GM18520 (cell line): ENCODE measurements around the gene TSC22D4.

Experiments used
- ATAC-seq: cut with Tn5 transposase; IDR thresholded peaks from one replicate; pipeline ENCODE4 v1.9.1; 2021; ENCODE audit not compliant: unreplicated experiment

Gene TSC22D4

GRCh38 chr7:100493476-100494264, 14.7 kb upstream of the TSC22D4 start:
- ATAC-seq: no peak

GRCh38 chr7:100492738-100493475, 13.9 kb upstream of the TSC22D4 start:
- no peak for ATAC-seq

GRCh38 chr7:100491192-100491578, 12.2 kb upstream of the TSC22D4 start:
- ATAC-seq: no peak

- ATAC-seq: no peak
Measured at GRCh38 chr7:100490483-100491191, 11.6 kb upstream of the TSC22D4 start.

GRCh38 chr7:100489824-100490223, 10.8 kb upstream of the TSC22D4 start:
- no peak for ATAC-seq

GRCh38 chr7:100489121-100489520, 10.1 kb upstream of the TSC22D4 start:
- ATAC-seq: no peak

GRCh38 chr7:100488333-100489095, 9.5 kb upstream of the TSC22D4 start:
- ATAC-seq: no peak

GRCh38 chr7:100486753-100487446, 7.9 kb upstream of the TSC22D4 start:
- no peak for ATAC-seq

GRCh38 chr7:100486111-100486636, 7.2 kb upstream of the TSC22D4 start:
- no peak for ATAC-seq

GRCh38 chr7:100485471-100485876, 6.5 kb upstream of the TSC22D4 start:
- no peak for ATAC-seq

- no peak for ATAC-seq
Measured at GRCh38 chr7:100484673-100485045, 5.6 kb upstream of the TSC22D4 start.

- ATAC-seq: no peak
Measured at GRCh38 chr7:100483722-100484672, 5.0 kb upstream of the TSC22D4 start, which contains the start of gene NYAP1. NYAP1 (plus strand) TSS chr7:100483927; CDS start chr7:100485312, 1,385 bp downstream.

- ATAC-seq: peak; percentile 47
Measured at GRCh38 chr7:100483090-100483721, 4.2 kb upstream of the TSC22D4 start.

- ATAC-seq: no peak
Measured at GRCh38 chr7:100482728-100483089, 3.7 kb upstream of the TSC22D4 start.

- ATAC-seq: no peak
Measured at GRCh38 chr7:100481466-100481865, 2.5 kb upstream of the TSC22D4 start.

- no peak for ATAC-seq
Measured at GRCh38 chr7:100477871-100478267, 1.1 kb downstream of the TSC22D4 start.

GRCh38 chr7:100476903-100477870, 1.8 kb downstream of the TSC22D4 start:
- ATAC-seq: no peak
